Measurements from ENCODE around the gene CCDC83. TPM values are rescaled to one million over a fixed set of nuclear protein-coding genes. Genes with fewer than 3 reads are reported as not detected.

CCDC83 gene
- total RNA-seq = not detected

- no peak for ATAC-seq
- intact Hi-C loops (cut with DNase I) = loop anchor here (5.0 kb wide), 1 partner anchor 82 kb away; no protein-coding TSS in a partner anchor
- no peak for DNase-seq (ENCODE audit: low spot score)
Observed at GRCh38 chr11:85855341-85855656, at the start of gene CCDC83. Gene CCDC83, plus strand, starts transcription at chr11:85855383. Its CDS starts 9,741 bp downstream, at chr11:85865124.

- DNase-seq (ENCODE audit: low spot score) = no peak
- intact Hi-C loops (cut with DNase I) = no loop called here
Observed at GRCh38 chr11:85805387-85805786, 49.8 kb upstream of the CCDC83 start.

GRCh38 chr11:85806016-85806415 lies 49.2 kb upstream of the CCDC83 start:
- ATAC-seq (no peak), DNase-seq (ENCODE audit: low spot score) (no peak)
- intact Hi-C loops (cut with DNase I) = no loop called here

More at GRCh38 chr11:85805387-85805786, 49.8 kb upstream of the CCDC83 start:
- no peak for ATAC-seq

GRCh38 chr11:85806876-85807275 lies 48.3 kb upstream of the CCDC83 start:
- intact Hi-C loops (cut with DNase I) = no loop called here
- ATAC-seq = no peak

DNA sequence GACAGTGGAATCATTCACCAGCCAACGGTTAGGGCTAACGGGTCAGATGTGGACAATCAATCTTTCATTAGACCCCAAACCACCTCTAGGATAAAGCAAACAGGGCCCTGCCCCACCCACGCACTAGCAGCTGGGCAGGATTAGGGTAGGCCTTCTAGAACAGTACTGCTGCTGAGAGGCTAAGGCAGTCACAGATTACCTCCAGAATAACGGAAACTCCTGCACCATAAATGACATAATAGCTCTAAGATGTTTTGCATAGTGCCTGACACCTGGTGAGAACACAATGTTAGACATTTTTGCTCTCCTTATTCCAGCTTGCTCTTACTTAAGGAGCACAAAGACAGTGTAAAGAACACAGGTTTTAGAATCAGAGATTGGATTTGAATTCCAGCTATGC lies 46.0 kb upstream of the CCDC83 start:
- ATAC-seq (no peak), DNase-seq (ENCODE audit: low spot score) (no peak)
- intact Hi-C loops (cut with DNase I) = no loop called here

More at GRCh38 chr11:85806876-85807275, 48.3 kb upstream of the CCDC83 start:
- DNase-seq (ENCODE audit: low spot score) = no peak

DNA sequence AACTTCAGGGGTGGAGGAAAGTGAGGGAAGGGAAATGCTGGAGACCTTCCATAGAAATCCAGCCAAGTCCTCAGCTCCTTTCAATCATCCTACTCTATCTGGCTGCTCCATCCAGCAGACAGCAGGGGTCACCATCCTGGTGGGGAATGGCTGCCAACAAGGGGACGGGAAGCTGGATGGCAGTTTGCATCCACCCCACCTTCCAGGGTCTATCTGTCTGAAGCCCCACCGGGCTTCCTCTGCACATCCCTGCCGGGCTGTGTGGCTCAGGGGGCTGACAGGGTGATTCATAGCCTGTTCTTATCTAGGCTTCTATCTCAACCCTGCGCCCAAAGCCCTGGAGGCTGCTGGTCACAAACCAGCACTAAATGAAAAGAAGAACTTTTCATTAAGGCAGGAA lies 45.3 kb upstream of the CCDC83 start:
- peak; percentile 7 for ATAC-seq
- intact Hi-C loops (cut with DNase I) = no loop called here
- no peak for DNase-seq (ENCODE audit: low spot score)

GRCh38 chr11:85810521-85810870 lies 44.7 kb upstream of the CCDC83 start:
- intact Hi-C loops (cut with DNase I) = no loop called here
- no peak for ATAC-seq

GRCh38 chr11:85810871-85811611 lies 44.1 kb upstream of the CCDC83 start, which contains the start of gene SYTL2:
Gene SYTL2, minus strand, starts transcription at chr11:85811141. Its CDS starts 53,416 bp downstream, at chr11:85757725.
- intact Hi-C loops (cut with DNase I) = no loop called here
- ATAC-seq = peak; percentile 95
- DNase-seq (ENCODE audit: low spot score) = peak; percentile 82

More at GRCh38 chr11:85810521-85810870, 44.7 kb upstream of the CCDC83 start:
- DNase-seq (ENCODE audit: low spot score) = no peak

- intact Hi-C loops (cut with DNase I) = no loop called here
- no peak for ATAC-seq
Observed at GRCh38 chr11:85811624-85812023, 43.6 kb upstream of the CCDC83 start.

DNA sequence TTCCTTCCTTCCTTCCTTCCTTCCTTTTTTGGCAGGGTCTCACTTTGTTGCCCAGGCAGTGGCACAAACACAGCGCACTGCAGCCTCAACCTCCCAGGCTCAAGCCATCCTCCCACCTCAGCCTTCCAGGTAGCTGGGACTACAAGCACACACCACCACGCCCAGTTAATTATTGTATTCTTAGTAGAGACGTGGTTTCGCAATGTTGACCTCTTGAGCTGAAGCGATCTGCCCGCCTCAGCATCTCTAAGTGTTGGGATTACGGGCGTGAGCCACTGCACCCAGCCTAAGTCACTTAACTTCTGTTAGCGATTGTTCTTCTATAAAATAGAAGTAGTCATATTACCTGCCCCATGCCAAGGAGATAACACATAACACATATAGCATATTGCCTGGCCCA lies 41.5 kb upstream of the CCDC83 start:
- intact Hi-C loops (cut with DNase I) = no loop called here
- no peak for DNase-seq (ENCODE audit: low spot score)
- no peak for ATAC-seq

More at GRCh38 chr11:85811624-85812023, 43.6 kb upstream of the CCDC83 start:
- DNase-seq (ENCODE audit: low spot score) = no peak

DNA sequence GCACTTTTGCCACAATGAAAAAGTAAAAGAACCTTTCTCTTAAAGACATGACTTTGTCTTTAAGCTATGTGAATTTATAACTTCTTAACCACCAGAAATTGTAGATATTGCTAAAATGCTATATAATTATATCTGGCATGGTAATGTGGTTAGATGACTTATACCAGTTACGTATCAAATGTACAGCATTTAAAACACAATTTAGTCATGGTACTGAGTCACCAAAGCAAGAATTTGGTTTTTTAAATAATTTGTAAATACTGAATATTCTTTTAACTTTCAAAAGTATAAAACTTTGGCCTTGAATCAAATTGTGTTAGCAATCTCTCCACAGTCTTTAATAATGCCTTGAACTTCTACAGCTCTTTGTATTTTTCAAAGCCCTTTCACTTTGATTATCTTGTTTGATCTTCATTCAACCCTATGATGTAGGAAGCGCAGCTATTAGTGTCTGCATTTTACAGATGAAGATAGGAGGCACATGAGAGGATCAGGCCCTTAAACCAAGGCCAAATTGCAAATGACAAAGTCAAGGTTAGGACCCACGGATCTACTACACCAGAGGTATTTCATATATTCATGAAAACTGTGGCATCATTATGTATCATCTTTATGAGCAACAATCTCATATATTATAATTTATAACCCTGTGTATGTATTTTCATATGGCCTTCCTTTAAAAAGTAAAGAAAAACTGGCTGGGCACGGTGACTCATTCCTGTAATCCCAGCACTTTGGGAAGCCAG lies 39.8 kb upstream of the CCDC83 start:
- no peak for DNase-seq (ENCODE audit: low spot score)
- no peak for ATAC-seq
- intact Hi-C loops (cut with DNase I) = no loop called here

DNA sequence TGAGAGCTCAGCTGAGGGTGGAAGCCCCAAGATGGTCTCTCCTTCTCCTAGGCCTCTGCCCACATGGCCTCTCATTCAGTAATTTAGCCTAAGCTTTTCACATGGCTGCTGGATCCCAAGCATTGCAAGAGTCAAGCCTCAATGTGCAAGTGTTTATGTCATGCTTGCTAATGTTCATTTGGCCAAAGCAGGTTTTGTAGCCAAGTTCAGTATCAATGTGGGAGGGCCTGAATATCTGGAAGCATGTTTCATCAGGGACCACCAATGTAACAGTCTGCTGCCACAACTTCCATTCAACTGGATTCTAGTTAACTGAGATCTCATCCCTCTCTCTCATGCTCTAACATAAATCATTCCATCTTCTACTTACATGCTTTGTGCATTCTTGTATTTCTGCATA lies 35.7 kb upstream of the CCDC83 start:
- intact Hi-C loops (cut with DNase I) = no loop called here
- ATAC-seq (no peak), DNase-seq (ENCODE audit: low spot score) (no peak)

DNA sequence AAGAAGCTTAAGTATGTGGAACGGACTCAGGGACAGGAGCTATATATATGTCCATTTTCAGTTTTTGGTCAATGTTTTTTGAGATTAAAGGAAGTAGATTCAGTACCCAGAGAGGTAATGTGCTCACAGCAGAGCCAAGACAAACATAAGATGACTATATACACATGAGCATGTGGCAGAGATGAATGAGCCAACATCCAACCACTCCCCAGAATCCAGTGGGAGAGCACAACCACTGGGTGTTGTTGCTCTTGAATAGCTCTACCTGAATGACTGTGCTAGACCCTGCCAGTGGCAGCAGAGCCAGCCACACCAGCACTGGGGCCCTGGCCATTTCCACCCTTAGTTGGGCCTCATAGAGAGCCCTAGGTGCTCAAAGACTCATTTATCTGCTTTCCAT lies 33.5 kb upstream of the CCDC83 start:
- intact Hi-C loops (cut with DNase I) = no loop called here
- ATAC-seq (no peak), DNase-seq (ENCODE audit: low spot score) (no peak)

GRCh38 chr11:85822814-85823213 lies 32.4 kb upstream of the CCDC83 start:
- intact Hi-C loops (cut with DNase I) = no loop called here

DNA sequence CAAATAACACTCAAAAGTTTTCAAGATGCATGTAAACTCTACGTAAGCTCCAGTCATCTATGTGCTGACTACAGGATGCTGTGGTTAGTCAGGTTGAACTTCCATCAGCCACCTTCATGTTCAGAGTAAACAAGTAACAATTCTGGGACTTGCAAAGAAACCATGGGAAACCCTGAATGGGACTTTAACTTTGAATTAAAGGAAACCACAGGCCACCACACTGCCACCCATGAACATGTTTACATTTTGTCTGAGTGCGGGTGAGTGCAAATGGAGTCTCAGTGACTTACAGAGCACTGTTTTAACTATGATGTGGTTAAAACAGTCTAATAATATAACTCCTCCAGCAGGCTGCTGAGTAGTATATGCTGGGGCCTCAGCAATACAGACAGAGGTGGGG lies 31.4 kb upstream of the CCDC83 start:
- peak; percentile 48 for ATAC-seq
- intact Hi-C loops (cut with DNase I) = no loop called here
- DNase-seq (ENCODE audit: low spot score) = no peak

More at GRCh38 chr11:85822814-85823213, 32.4 kb upstream of the CCDC83 start:
- DNase-seq (ENCODE audit: low spot score) (no peak), ATAC-seq (no peak)

GRCh38 chr11:85825616-85826015 lies 29.6 kb upstream of the CCDC83 start:
- ATAC-seq (no peak), DNase-seq (ENCODE audit: low spot score) (no peak)
- intact Hi-C loops (cut with DNase I) = no loop called here

DNA sequence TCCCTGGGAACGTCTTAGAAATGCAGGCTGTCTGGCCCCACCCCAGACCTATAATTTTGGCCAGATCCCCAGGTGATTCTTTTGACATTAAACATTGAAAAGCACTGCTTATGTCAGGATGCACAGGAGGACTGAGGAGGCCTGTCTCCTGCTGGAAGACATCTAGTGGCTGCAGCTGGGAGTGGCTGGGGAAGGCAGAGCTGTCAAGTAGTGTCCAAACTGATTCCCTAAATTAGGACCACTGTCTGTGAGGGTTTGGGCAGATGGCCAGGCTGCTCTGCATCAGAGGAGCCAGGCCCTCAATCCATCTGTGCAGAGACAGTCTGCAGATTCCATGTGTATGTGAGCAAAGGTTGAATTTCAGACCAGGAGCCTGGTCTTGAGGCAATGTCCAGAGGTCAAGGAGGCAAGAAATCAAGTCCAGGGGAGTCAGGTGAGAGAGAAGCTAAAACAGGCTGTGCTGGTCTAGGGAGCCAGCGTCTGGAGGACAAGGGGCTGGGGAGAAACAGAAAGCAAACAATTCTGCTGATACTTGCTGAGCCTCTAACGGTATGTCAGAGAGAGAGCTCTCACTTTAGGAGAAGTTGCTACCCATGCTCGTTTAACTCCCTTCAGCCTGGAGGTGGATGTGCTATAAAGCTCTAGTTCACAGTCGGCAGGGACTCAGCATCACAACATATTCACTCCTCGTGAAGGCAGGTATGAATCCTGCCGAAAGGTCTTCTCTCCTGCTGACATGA lies 28.9 kb upstream of the CCDC83 start:
- ATAC-seq (peak; percentile 48), DNase-seq (ENCODE audit: low spot score) (no peak)
- intact Hi-C loops (cut with DNase I) = no loop called here

DNA sequence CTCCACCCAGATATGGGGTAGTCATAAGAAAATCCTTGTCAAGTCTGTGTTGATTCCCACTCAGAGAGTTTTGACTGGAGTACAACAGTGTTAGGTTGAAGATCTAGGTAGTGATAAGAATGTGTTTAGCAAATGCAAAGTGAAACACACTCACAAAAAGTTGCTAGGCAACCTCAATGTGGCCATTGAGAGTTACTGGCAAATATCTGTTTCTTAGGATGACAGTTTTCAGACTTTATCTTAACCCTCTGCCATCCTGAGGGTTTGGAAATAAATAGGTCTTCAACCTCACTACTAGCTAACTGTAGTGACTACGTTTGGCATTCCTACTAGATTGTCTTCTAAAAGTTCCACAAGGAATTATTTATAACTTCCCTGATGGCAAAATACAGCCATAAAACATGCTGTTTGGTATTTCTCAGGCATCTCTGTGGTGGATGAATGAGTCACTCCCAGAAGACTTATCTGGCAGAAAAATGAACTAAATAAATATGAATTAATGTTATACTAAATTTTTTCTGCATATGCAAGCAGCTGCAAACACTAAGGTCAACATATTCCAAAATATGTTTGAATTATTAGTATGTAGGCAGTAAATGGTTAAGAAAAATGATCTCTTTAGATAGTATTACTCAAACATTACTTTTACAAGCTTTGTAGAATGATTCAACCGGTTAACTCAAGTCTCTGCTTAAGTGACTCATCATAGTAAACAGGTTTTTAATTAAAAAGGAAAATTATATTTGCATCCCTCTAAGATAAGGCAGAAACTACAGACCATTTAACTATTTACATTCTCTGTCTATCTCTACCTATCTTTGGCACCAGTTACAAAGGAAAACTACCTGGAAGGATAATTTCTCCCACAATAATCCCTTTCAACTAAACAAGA lies 27.2 kb upstream of the CCDC83 start:
- intact Hi-C loops (cut with DNase I) = no loop called here
- peak; percentile 15 for ATAC-seq
- DNase-seq (ENCODE audit: low spot score) = no peak

- intact Hi-C loops (cut with DNase I) = no loop called here
- no peak for DNase-seq (ENCODE audit: low spot score)
- ATAC-seq = no peak
Observed at GRCh38 chr11:85828640-85828978, 26.6 kb upstream of the CCDC83 start.
